NK-92 (cell line): ENCODE measurements around the gene PRKAB1.
"Not testable (repeated sequence)": the region's sequence is repeated elsewhere in the genome, so short reads cannot be mapped to it uniquely, and the experiment has no call there.

ENCODE experiments used
- DNase-seq: peaks from one replicate; lab custom pipeline; 2025; ENCODE audit not compliant: unreplicated experiment; lab: John Stamatoyannopoulos, UW

PRKAB1 gene

GRCh38 chr12:119667577-119668323 is at the start of gene PRKAB1:
PRKAB1 (plus strand) TSS chr12:119668133; CDS start chr12:119668245, 112 bp downstream.
- peak; percentile 39 for DNase-seq

- not testable (repeated sequence) for DNase-seq
These were observed 49.5 kb upstream of the PRKAB1 start for GRCh38 chr12:119618328-119618896.

GRCh38 chr12:119620490-119620889 is 47.4 kb upstream of the PRKAB1 start:
- no peak for DNase-seq

- no peak for DNase-seq
These were observed 46.1 kb upstream of the PRKAB1 start for GRCh38 chr12:119621878-119622277.

- no peak for DNase-seq
These were observed 43.0 kb upstream of the PRKAB1 start for GRCh38 chr12:119624966-119625365.

- DNase-seq, result no peak
These were observed 40.8 kb upstream of the PRKAB1 start for GRCh38 chr12:119627019-119627643.

GRCh38 chr12:119627686-119628085 is 40.2 kb upstream of the PRKAB1 start:
- no peak for DNase-seq

- no peak for DNase-seq
These were observed 37.6 kb upstream of the PRKAB1 start for GRCh38 chr12:119630223-119630780.

- DNase-seq, result no peak
These were observed 36.9 kb upstream of the PRKAB1 start for GRCh38 chr12:119630962-119631550.

- no peak for DNase-seq
These were observed 35.8 kb upstream of the PRKAB1 start for GRCh38 chr12:119631930-119632678.

GRCh38 chr12:119634743-119635142 is 33.2 kb upstream of the PRKAB1 start:
- DNase-seq, result no peak

- DNase-seq, result no peak
These were observed 24.9 kb upstream of the PRKAB1 start for GRCh38 chr12:119642986-119643385.

GRCh38 chr12:119644930-119645329 is 23.0 kb upstream of the PRKAB1 start:
- DNase-seq, result no peak

GRCh38 chr12:119645535-119646059 is 22.3 kb upstream of the PRKAB1 start:
- DNase-seq, result no peak

- DNase-seq, result no peak
These were observed 18.6 kb upstream of the PRKAB1 start for GRCh38 chr12:119649202-119649808.

GRCh38 chr12:119652665-119653064 is 15.3 kb upstream of the PRKAB1 start:
- DNase-seq, result no peak

- not testable (repeated sequence) for DNase-seq
These were observed 10.9 kb upstream of the PRKAB1 start for GRCh38 chr12:119657001-119657400.

- DNase-seq, result not testable (repeated sequence)
These were observed 9.8 kb upstream of the PRKAB1 start for GRCh38 chr12:119658166-119658565.

GRCh38 chr12:119659289-119659897 is 8.5 kb upstream of the PRKAB1 start:
- no peak for DNase-seq

GRCh38 chr12:119660076-119660475 is 7.9 kb upstream of the PRKAB1 start:
- DNase-seq, result no peak
